Muscle layer of duodenum (tissue), 2 donors: Measurements from ENCODE around the gene SLC66A2.
"Not testable (repeated sequence)": the region's sequence is repeated elsewhere in the genome, so short reads cannot be mapped to it uniquely, and the experiment has no call there.

ENCODE experiments used
- H3K27ac ChIP-seq: one replicate; pipeline ENCODE4 v1.7.0; 2013; ENCODE audit warnings: mild to moderate bottlenecking, low read length
- H3K27me3 ChIP-seq: one replicate; pipeline ENCODE4 v1.7.0; 2013; ENCODE audit warnings: low read depth, mild to moderate bottlenecking, control low read depth, low read length
- H3K36me3 ChIP-seq, 2 donors: one replicate each; pipeline ENCODE4 v1.7.0; 2013; ENCODE audit warnings: low read length in 2 of 2, control low read depth in 1 of 2, mild to moderate bottlenecking in 1 of 2; ENCODE audit not compliant: insufficient read depth in 2 of 2, control insufficient read depth in 1 of 2
- H3K4me1 ChIP-seq, 2 donors: one replicate each; pipeline ENCODE4 v1.7.0; 2013; ENCODE audit warnings: low read length in 2 of 2, mild to moderate bottlenecking in 2 of 2, control low read depth in 1 of 2, moderate library complexity in 1 of 2; ENCODE audit not compliant: insufficient read depth in 2 of 2, control insufficient read depth in 1 of 2
- H3K4me3 ChIP-seq, 2 donors: one replicate each; pipeline ENCODE4 v1.7.0; 2013; ENCODE audit warnings: low read length in 2 of 2, low read depth in 1 of 2, mild to moderate bottlenecking in 1 of 2
- H3K9me3 ChIP-seq, 2 donors: one replicate each; pipeline ENCODE4 v1.7.0; 2013; ENCODE audit warnings: low read length in 2 of 2, control low read depth in 1 of 2, mild to moderate bottlenecking in 1 of 2; ENCODE audit not compliant: control insufficient read depth in 1 of 2
- donor health status: healthy.

Gene SLC66A2

DNA sequence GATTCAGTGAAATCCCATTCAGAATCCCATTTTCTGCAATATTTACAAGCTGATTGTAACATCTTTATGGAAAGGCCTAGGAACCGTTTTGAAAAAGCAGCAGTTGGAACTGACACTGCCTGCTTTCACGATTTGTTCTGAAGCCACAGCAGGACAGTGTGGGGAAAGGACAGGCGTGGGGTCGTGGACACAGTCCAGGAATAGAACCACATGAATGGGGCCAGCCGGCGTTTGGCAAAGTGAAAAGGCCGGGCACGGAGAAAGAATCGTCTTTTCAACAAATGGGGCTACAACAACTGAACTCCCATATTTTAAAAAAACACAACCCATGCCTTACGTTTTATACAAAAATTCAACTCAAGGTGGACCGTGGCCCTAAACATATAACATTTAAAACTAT is 69.8 kb downstream of the SLC66A2 start:
- no peak overlapping the region for H3K27ac ChIP-seq
- no peaks in the 10 kb centered on the region for H3K4me1 ChIP-seq
- H3K4me3 ChIP-seq = no peak overlapping the region
- H3K27me3 ChIP-seq = no peaks in the 10 kb centered on the region
- H3K36me3 ChIP-seq = no peaks in the 10 kb centered on the region
- no peaks in the 10 kb centered on the region for H3K9me3 ChIP-seq

- Histone ChIP-seq H3K27ac (no peak overlapping the region), H3K27me3 (no peaks in the 10 kb centered on the region), H3K9me3 (no peaks in the 10 kb centered on the region), H3K4me1 (no peaks in the 10 kb centered on the region), H3K36me3 (no peaks in the 10 kb centered on the region), H3K4me3 (no peak overlapping the region)
Observed at GRCh38 chr18:79879566-79879965, 71.9 kb downstream of the SLC66A2 start.

- Histone ChIP-seq H3K4me1 (no peaks in the 10 kb centered on the region), H3K36me3 (no peaks in the 10 kb centered on the region), H3K27ac (no peak overlapping the region), H3K27me3 (no peaks in the 10 kb centered on the region), H3K9me3 (no peaks in the 10 kb centered on the region), H3K4me3 (no peak overlapping the region)
Observed at GRCh38 chr18:79878741-79879378, 72.6 kb downstream of the SLC66A2 start.

GRCh38 chr18:79878246-79878645 is 73.2 kb downstream of the SLC66A2 start:
- H3K36me3 ChIP-seq, H3K27me3 ChIP-seq, H3K4me3 ChIP-seq, H3K27ac ChIP-seq, H3K9me3 ChIP-seq, H3K4me1 ChIP-seq: not testable (repeated sequence)

- Histone ChIP-seq H3K27ac (no peak overlapping the region), H3K4me1 (no peaks in the 10 kb centered on the region), H3K4me3 (no peak overlapping the region), H3K27me3 (no peaks in the 10 kb centered on the region), H3K36me3 (no peaks in the 10 kb centered on the region), H3K9me3 (no peaks in the 10 kb centered on the region)
Observed at GRCh38 chr18:79877163-79878091, 74.0 kb downstream of the SLC66A2 start.

GRCh38 chr18:79876497-79876896 is 75.0 kb downstream of the SLC66A2 start:
- no peaks in the 10 kb centered on the region for H3K36me3 ChIP-seq
- no peak overlapping the region for H3K4me3 ChIP-seq
- no peak overlapping the region for H3K27ac ChIP-seq
- no peaks in the 10 kb centered on the region for H3K4me1 ChIP-seq
- H3K9me3 ChIP-seq = no peaks in the 10 kb centered on the region
- no peaks in the 10 kb centered on the region for H3K27me3 ChIP-seq

DNA sequence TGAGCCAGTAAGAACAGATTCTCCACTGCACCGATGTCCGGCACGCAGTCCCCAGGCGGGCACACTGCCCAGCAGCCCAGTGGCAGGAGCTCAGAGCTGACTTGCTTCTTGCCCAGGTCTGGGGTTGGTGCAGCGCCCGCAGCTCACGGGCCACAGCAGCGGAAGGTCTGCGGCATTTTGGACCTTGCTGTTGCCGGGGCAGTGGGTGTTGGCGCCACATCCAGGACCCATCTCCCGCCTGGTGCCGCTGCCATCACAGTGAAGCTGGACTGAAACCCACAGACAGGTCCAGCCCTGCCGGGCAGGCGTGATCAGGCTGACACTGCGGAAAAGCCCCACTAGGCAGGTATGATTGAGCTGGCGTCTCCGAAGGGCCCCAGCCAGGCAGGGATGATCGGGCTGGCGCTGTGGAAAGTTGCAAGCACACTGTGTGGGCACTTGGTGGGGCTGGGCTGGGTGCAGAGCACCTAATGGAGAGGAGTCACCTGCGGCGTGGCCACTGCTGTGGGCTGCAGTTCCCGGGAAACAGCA is 75.5 kb downstream of the SLC66A2 start:
- Histone ChIP-seq H3K27ac (no peak overlapping the region), H3K4me3 (no peak overlapping the region), H3K4me1 (no peaks in the 10 kb centered on the region), H3K9me3 (no peaks in the 10 kb centered on the region), H3K36me3 (no peaks in the 10 kb centered on the region), H3K27me3 (no peaks in the 10 kb centered on the region)

GRCh38 chr18:79875531-79875919 is 75.9 kb downstream of the SLC66A2 start:
- no peak overlapping the region for H3K4me3 ChIP-seq
- H3K27me3 ChIP-seq = no peaks in the 10 kb centered on the region

DNA sequence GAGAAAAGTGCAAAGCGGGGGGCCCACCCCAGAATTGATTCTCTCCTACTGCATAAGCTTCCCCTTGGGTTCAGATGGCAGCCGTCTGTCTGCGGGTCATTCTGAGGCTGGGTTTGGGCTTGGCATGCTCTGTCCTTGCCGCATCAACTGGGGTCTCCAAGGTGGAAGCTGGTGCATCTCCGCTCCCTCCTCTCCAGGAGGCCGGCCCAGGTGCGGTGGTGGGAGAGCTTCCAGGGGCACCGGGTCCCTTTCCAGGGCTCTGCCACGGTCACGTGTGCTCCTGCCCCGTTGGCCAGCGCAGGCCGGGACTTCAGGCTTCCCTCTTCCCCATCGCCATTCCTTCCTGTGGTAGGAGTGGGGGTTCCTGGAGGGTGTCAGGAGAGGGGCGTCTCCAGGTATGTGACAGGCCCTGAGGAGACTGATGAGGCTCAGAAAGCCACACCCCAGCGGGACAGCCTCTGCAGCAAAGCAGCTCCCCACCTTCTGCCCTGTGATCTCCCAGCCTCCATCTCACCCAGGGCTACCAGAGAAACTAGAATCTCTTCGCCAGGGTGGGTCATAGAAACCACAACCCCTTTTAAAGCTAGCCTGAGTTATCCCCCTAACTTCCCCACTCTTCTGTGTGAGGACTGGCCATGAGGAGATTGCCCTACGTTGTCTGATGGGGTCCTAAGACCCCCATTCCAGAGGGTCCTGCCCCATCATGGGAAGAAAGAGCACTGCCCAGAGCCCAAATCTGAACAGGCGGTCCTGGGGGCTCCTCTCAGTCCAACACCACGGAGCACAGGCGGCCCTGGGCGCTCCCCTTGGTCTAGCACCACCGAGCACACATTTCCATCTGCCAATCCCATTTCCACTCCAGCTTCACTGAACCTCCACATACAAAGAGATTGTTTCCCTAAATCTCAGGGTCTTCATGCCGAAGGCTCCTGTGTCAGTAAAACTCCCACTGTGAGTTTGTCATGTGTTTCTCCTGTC is 76.6 kb downstream of the SLC66A2 start:
- Histone ChIP-seq H3K9me3 (no peaks in the 10 kb centered on the region), H3K4me3 (no peak overlapping the region), H3K27me3 (no peaks in the 10 kb centered on the region), H3K36me3 (no peaks in the 10 kb centered on the region), H3K27ac (no peak overlapping the region), H3K4me1 (no peaks in the 10 kb centered on the region)

More at GRCh38 chr18:79875531-79875919, 75.9 kb downstream of the SLC66A2 start:
- H3K9me3 ChIP-seq = no peaks in the 10 kb centered on the region
- no peaks in the 10 kb centered on the region for H3K36me3 ChIP-seq
- no peak overlapping the region for H3K27ac ChIP-seq
- H3K4me1 ChIP-seq = no peaks in the 10 kb centered on the region

- no peaks in the 10 kb centered on the region for H3K4me1 ChIP-seq
- no peak overlapping the region for H3K4me3 ChIP-seq
- no peaks in the 10 kb centered on the region for H3K27me3 ChIP-seq
- no peak overlapping the region for H3K27ac ChIP-seq
- H3K36me3 ChIP-seq = no peaks in the 10 kb centered on the region
- no peaks in the 10 kb centered on the region for H3K9me3 ChIP-seq
Observed at GRCh38 chr18:79873449-79874110, 77.9 kb downstream of the SLC66A2 start.
